Central memory CD8-positive, alpha-beta T cell (primary cell): Measurements from ENCODE around the gene TFDP1.

ENCODE experiments used
- ATAC-seq: fragments of 150-1000 bp; cut with Tn5 transposase; replicated peaks from 2 replicates; pipeline ENCODE4 v1.10.0; 2022; ENCODE audit warnings: mild to moderate bottlenecking, moderate FRiP score, moderate number of reproducible peaks; ENCODE audit not compliant: poor library complexity, severe bottlenecking; ENCODE audit errors: extremely low read depth
- DNase-seq, 2 donors: peaks; one replicate each; pipeline ENCODE4 v3.0.0; 2021; ENCODE audit warnings: low spot score in 2 of 2
- H3K27ac Mint-ChIP-seq: one replicate; pipeline ENCODE4 v1.8.0; 2022; ENCODE audit warnings: low read depth, mild to moderate bottlenecking, moderate library complexity, mixed read lengths
- H3K27me3 Mint-ChIP-seq: one replicate; pipeline ENCODE4 v1.8.0; 2022; ENCODE audit warnings: mixed read lengths
- H3K36me3 Mint-ChIP-seq: one replicate; pipeline ENCODE4 v1.8.0; 2022; ENCODE audit warnings: mild to moderate bottlenecking, moderate library complexity, mixed read lengths; ENCODE audit not compliant: insufficient read depth
- H3K4me1 Mint-ChIP-seq: one replicate; pipeline ENCODE4 v1.8.0; 2022; ENCODE audit warnings: mixed read lengths
- H3K4me3 Mint-ChIP-seq: one replicate; pipeline ENCODE4 v1.8.0; 2022; ENCODE audit warnings: mild to moderate bottlenecking, moderate library complexity, mixed read lengths
- H3K9me3 Mint-ChIP-seq: one replicate; pipeline ENCODE4 v1.8.0; 2022; ENCODE audit warnings: mixed read lengths

TFDP1 gene

DNA sequence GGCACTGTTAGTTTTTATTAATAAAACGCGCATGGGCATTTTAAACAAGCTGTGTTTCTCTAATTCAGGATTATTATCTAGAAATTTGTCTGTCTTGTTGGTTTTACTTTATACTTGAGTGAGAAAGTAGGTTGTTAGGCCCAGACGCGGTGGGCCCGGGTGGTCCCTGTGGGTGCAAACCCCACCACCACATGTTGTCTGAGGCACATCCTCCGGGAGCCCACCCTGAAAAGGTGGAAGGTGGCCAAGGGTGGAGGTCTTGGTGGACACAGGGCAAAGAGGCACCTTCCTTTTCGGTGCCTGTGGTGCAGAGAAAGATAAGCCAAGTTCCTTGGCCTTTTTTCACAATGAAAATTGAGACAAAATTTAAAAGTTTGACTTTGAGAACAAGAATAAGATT, 56.9 kb downstream of the TFDP1 start:
- Mint-ChIP-seq H3K27ac (no peak overlapping the region), H3K9me3 (no peaks in the 10 kb centered on the region), H3K27me3 (no peaks in the 10 kb centered on the region), H3K36me3 (peaks cover 13% of the 10 kb centered on the region), H3K4me1 (peaks cover 3% of the 10 kb centered on the region), H3K4me3 (no peak overlapping the region)
- DNase-seq (no peak), ATAC-seq (no peak)

GRCh38 chr13:113642563-113642962, 58.0 kb downstream of the TFDP1 start:
- H3K4me1 Mint-ChIP-seq: peaks cover 8% of the 10 kb centered on the region

DNA sequence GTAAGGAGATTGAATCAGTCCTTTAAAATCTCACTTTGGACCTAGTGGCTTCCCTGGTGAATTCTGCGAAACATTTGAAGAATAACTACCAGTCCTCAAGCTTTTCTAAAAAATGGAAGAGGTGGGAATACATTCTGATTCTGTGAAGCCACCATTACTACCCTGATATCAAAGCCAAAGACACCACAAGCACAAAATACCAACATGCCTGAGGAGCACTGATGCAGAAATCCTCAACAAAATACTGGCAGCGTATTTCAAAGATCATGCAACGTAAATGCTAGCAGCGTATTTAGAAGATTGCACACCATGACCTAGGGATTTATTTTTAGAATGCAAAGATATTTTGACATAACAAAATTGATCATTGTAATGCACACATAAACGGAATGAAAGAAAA, 59.0 kb downstream of the TFDP1 start:
- Mint-ChIP-seq H3K27me3 (no peaks in the 10 kb centered on the region), H3K36me3 (peaks cover 5% of the 10 kb centered on the region), H3K27ac (no peak overlapping the region), H3K4me1 (peaks cover 8% of the 10 kb centered on the region), H3K9me3 (no peaks in the 10 kb centered on the region), H3K4me3 (no peak overlapping the region)
- ATAC-seq (no peak), DNase-seq (no peak)

More at GRCh38 chr13:113642563-113642962, 58.0 kb downstream of the TFDP1 start:
- no peak overlapping the region for H3K27ac Mint-ChIP-seq
- ATAC-seq (no peak), DNase-seq (no peak)
- no peaks in the 10 kb centered on the region for H3K27me3 Mint-ChIP-seq
- no peak overlapping the region for H3K4me3 Mint-ChIP-seq
- H3K36me3 Mint-ChIP-seq: peaks cover 9% of the 10 kb centered on the region
- no peaks in the 10 kb centered on the region for H3K9me3 Mint-ChIP-seq

- Mint-ChIP-seq H3K4me1 (peaks cover 8% of the 10 kb centered on the region), H3K27ac (no peak overlapping the region), H3K4me3 (no peak overlapping the region), H3K27me3 (no peaks in the 10 kb centered on the region), H3K9me3 (no peaks in the 10 kb centered on the region), H3K36me3 (peaks cover 1% of the 10 kb centered on the region)
- DNase-seq (no peak), ATAC-seq (no peak)
Observed at GRCh38 chr13:113644800-113645199, 60.2 kb downstream of the TFDP1 start.

DNA sequence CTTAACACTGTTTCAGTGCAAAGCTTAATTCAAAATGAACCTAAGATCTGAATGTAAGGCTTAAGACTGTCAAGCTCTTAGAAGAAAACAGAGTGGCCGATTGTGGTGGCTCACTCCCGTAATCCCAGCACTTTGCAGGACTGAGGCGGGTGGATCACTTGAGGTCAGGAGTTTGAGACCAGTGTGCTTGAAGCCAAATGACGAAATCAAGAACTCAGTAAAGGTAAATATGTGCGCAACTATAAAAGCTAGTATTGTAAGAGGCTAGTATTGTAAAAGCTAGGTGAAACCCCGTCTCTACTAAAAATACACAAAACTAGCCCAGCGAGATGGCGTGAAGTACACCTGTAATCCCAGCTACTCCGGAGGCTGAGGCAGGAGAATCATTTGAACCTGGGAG, 60.8 kb downstream of the TFDP1 start:
- Mint-ChIP-seq H3K9me3 (no peaks in the 10 kb centered on the region), H3K27ac (no peak overlapping the region), H3K27me3 (no peaks in the 10 kb centered on the region), H3K4me1 (peaks cover 8% of the 10 kb centered on the region), H3K36me3 (peaks cover 1% of the 10 kb centered on the region), H3K4me3 (no peak overlapping the region)
- ATAC-seq: no peak
- DNase-seq: no peak

DNA sequence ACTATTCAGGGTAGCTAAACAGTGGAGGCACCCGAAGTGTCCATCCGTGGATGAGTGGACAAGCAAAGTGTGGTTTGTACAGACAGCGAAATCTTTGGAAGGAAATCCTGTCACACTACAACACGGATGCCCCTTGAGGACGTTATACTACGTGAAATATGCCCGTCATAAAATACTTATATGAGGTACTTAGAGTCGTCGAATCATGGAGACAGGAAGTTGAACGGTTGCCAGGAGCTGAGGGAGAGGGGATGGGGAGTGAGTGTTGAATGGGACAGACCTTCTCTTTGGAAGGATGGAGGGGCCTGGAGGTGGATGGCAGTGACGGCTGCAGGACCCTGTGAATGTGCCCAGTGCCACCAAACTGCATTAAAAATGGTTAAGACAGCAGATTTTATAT, 61.8 kb downstream of the TFDP1 start:
- ATAC-seq (no peak), DNase-seq (no peak)
- Mint-ChIP-seq H3K36me3 (no peaks in the 10 kb centered on the region), H3K4me3 (no peak overlapping the region), H3K27ac (no peak overlapping the region), H3K27me3 (no peaks in the 10 kb centered on the region), H3K4me1 (peaks cover 8% of the 10 kb centered on the region), H3K9me3 (no peaks in the 10 kb centered on the region)

- no peak for DNase-seq
- H3K4me3 Mint-ChIP-seq: no peak overlapping the region
- no peaks in the 10 kb centered on the region for H3K27me3 Mint-ChIP-seq
- no peaks in the 10 kb centered on the region for H3K36me3 Mint-ChIP-seq
- ATAC-seq: no peak
- H3K9me3 Mint-ChIP-seq: no peaks in the 10 kb centered on the region
- no peak overlapping the region for H3K27ac Mint-ChIP-seq
- H3K4me1 Mint-ChIP-seq: peaks cover 8% of the 10 kb centered on the region
Observed at GRCh38 chr13:113646921-113647340, 62.4 kb downstream of the TFDP1 start.

- no peak overlapping the region for H3K27ac Mint-ChIP-seq
- H3K4me3 Mint-ChIP-seq: no peak overlapping the region
- no peaks in the 10 kb centered on the region for H3K36me3 Mint-ChIP-seq
- H3K4me1 Mint-ChIP-seq: peaks cover 8% of the 10 kb centered on the region
- no peak for DNase-seq
- no peaks in the 10 kb centered on the region for H3K9me3 Mint-ChIP-seq
- ATAC-seq: no peak
- H3K27me3 Mint-ChIP-seq: no peaks in the 10 kb centered on the region
Observed at GRCh38 chr13:113647351-113648215, 63.0 kb downstream of the TFDP1 start.

DNA sequence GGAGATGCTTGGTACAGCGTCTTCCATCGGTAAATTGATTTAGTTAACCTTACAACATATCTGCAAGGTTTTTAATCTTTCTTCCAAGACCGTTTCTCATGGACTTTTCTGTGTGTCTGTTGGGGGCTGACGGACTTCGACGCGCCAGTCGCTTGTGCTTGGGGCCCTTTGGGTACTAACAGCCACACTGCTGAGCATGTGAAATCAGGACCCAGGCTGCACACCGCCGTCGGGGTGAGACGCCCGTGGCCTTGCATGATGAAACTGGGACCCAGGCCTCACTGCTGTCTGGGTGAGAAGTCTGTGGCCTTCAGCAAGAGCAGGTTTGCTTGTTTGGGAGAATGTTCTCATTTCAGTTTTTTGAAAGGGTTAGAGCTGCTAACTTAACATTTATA, 63.7 kb downstream of the TFDP1 start:
- Mint-ChIP-seq H3K9me3 (no peaks in the 10 kb centered on the region), H3K27me3 (no peaks in the 10 kb centered on the region), H3K4me3 (no peak overlapping the region), H3K36me3 (peaks cover 1% of the 10 kb centered on the region), H3K4me1 (peaks cover 14% of the 10 kb centered on the region), H3K27ac (no peak overlapping the region)
- ATAC-seq (no peak), DNase-seq (no peak)

DNA sequence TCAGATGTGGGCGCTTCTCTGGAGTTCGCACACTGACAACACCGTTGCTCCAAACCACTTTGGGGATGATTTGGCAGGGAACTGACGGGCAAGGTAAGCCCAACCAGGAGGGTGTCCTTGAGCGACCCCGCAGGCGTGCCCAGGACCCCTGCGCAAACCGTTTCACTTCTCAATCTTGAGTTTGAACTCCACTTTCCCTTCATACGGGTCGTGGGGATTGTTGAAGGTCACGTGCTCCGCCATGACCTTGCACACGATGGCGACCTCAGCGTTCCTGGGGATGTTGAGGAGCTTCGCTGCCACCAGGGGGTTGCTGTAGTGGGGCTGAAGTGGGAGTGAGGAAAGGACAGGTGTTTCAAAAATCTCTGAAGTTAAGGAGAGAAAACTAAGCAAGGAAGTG, 64.7 kb downstream of the TFDP1 start:
- no peak overlapping the region for H3K27ac Mint-ChIP-seq

DNA sequence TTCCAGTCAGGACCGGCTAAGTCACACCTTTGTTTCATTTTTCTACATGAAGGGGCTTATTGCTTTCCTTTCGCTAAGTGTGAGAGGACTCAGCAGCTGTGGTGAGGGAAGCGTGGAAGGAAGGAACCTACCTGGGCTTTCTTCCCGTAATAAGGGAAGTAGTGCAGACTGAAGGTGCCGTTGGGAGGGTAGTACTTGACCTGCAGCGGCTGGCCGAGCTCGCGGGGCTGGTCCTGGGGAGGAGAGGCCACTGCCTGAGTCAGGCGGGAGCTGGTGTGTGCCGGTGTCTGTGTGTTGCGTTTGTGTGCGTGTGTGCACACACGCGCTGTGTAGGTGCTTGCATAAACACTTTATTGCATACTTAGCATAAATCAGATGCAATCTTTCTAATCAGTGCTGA, 65.7 kb downstream of the TFDP1 start:
- ATAC-seq: no peak
- H3K4me3 Mint-ChIP-seq: no peak overlapping the region
- no peak for DNase-seq

More for the DNA sequence above, 64.7 kb downstream of the TFDP1 start:
- no peaks in the 10 kb centered on the region for H3K9me3 Mint-ChIP-seq
- no peak for ATAC-seq
- H3K4me1 Mint-ChIP-seq: peaks cover 24% of the 10 kb centered on the region
- H3K27me3 Mint-ChIP-seq: no peaks in the 10 kb centered on the region
- no peak for DNase-seq
- H3K4me3 Mint-ChIP-seq: no peak overlapping the region
- H3K36me3 Mint-ChIP-seq: peaks cover 1% of the 10 kb centered on the region

DNA sequence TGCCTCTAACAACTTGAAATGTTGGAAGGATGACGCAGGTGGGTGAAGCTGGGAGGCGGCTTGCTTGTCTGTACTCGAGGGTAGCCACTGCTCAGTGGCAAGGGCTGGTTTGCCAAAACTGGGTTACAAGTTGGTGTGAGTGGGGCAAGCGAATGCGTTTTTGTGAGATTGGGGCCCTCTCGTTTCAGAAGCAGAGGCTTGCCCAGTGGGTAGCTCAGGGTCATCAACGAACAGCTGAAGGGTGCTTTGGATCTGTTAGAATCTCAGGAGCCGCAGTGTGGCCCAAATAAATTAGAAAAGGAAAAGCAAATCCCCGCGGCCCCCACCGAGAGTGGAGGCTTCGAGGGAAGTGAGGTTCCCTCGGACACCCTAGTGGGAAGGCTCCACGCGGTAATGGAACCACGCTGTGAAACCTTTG, 66.2 kb downstream of the TFDP1 start:
- no peak overlapping the region for H3K4me3 Mint-ChIP-seq
- peaks cover 24% of the 10 kb centered on the region for H3K4me1 Mint-ChIP-seq
- DNase-seq (no peak), ATAC-seq (no peak)
- no peak overlapping the region for H3K27ac Mint-ChIP-seq
- H3K27me3 Mint-ChIP-seq: no peaks in the 10 kb centered on the region
- no peaks in the 10 kb centered on the region for H3K9me3 Mint-ChIP-seq
- peaks cover 1% of the 10 kb centered on the region for H3K36me3 Mint-ChIP-seq

More for the DNA sequence above, 65.7 kb downstream of the TFDP1 start:
- Mint-ChIP-seq H3K9me3 (no peaks in the 10 kb centered on the region), H3K4me1 (peaks cover 24% of the 10 kb centered on the region), H3K27me3 (no peaks in the 10 kb centered on the region), H3K36me3 (peaks cover 1% of the 10 kb centered on the region), H3K27ac (no peak overlapping the region)
